NCI-H460 (cell line): ENCODE data around the gene NET1. TPM values are rescaled to one million over a fixed set of nuclear protein-coding genes. Genes with fewer than 3 reads are reported as not detected.

Experiments used
- DNase-seq: peaks from one replicate; pipeline ENCODE4 v3.0.0-alpha.2; 2016; ENCODE audit warnings: low read depth; ENCODE audit errors: extremely low read depth
- total RNA-seq: library from RNA; depleted of rRNA; stranded (reverse); fragments of >200 nt; shearing (Covaris generic); gene quantifications from 2 replicates; pipeline ENCODE4 v1.2.3, GENCODE V29; 2014

NET1 gene
- total RNA-seq, 1 experiment from 2014 or later, result 40.4 TPM

- no peak for DNase-seq
These were observed 28.7 kb downstream of the NET1 start for GRCh38 chr10:5441106-5441505.

- peak; percentile 40 for DNase-seq
These were observed 30.0 kb downstream of the NET1 start for GRCh38 chr10:5442065-5442989.

DNA sequence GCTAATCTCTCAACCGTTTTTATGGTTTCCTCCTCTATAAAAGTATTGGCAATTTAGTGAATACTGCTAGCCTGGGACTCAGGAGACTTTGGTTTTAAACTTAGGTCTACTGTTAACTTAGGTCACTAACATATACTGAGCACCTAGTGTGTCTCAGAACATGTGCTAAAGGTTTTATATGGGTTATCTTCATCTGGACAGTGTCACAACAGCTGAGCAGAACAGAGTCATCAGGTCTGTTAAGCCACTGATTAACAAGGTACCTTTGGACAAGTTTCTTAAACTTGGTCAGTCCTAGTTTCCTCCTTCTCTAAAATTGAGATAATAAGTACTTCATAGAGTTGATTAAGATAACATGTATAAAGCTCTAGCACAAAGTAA is 30.6 kb downstream of the NET1 start:
- DNase-seq, result no peak

- no peak for DNase-seq
These were observed 31.1 kb downstream of the NET1 start for GRCh38 chr10:5443429-5443828.

DNA sequence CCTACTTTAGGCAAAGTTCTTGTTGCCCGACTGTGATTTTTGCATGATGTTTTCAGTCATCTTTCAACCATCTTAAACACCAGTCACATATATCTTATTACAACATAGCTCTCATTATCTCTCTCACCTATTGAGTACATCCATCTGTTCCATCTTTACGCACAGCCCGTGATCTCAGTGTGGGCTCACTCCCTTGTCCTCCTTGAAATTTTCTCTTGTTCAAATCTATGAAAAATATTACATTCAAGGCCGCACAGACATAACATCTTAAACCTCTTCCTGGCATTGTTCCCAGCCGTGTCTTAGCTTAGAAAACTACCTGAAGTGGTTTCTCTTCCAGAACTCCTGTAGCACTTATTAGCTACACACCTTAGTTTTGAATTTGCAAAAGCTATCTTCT is 32.6 kb downstream of the NET1 start:
- DNase-seq, result no peak

GRCh38 chr10:5446390-5446926 is 34.1 kb downstream of the NET1 start:
- peak; percentile 80 for DNase-seq

GRCh38 chr10:5447056-5447455 is 34.7 kb downstream of the NET1 start:
- no peak for DNase-seq

GRCh38 chr10:5447611-5448071 is 35.3 kb downstream of the NET1 start:
- no peak for DNase-seq

DNA sequence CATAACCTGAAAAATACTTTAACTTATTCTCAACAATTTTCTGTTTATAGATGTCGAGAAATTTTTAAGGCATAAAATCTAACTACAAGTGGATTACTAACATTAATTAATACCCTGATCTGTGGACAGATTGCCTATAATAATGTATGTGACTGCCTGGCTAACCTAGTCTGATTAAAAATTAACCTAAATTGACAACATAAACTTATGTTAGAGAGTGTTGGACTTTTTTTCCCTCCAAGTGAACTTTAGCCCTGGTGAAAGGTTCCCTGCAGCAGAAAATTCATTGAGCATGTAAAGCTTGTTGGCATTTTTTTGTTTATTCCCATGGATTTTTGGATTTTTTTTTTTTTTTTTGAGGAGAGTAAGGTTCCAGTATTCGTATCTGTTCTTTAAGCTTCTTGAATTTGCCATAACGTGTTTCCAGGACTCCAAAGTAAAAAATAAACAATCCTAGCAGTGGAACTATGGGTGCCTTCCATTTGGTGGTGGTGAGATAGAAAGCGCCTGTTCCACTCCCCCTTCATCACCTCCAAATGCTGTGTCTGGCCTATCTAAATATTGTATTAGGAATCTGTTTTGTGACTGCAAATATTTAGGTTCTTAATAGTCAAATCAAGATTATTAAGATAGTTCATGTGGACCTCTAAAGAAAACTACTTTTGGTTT is 36.1 kb downstream of the NET1 start:
- DNase-seq, result no peak

DNA sequence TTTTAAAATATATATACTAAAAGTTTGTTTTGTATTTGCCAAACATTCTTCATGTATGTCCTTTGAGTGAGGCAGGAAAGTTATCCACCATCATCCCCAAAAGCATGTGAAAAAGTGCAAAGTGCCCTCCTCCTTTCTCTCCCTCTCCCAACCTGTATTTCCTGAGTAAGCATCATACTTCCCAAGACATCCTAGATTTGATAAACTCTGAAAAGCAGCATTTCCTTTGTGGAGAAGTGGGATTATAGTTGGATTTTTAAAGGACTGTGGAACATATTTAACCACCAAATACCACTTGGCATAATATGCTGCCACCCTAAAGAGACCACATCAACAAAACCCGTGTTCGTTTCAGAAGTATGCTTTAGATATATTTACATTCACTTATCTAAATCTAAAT is 36.9 kb downstream of the NET1 start:
- no peak for DNase-seq

DNA sequence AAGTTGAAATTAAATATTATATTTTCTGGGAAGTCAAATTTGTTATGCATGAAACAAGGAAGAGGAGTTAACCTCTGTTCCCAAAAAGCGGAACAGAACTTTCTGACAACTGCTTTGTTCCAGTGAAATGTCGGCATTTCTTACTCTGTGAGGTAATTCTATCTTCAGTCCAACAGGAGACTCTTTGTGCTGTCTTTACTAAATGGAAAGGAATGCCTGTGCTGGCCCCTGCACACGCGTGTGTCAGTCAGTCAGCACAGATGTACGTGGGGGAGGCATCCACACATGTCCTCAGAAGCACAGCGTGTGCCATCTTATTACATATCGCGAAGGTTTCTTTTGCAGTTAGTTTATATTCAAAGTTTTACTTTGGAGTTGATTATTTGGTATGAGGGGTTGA is 37.5 kb downstream of the NET1 start:
- no peak for DNase-seq

GRCh38 chr10:5450605-5451384 is 38.4 kb downstream of the NET1 start:
- no peak for DNase-seq

GRCh38 chr10:5453749-5454489 is 41.6 kb downstream of the NET1 start:
- no peak for DNase-seq

- DNase-seq, result no peak
These were observed 44.2 kb downstream of the NET1 start for GRCh38 chr10:5456563-5456962.

GRCh38 chr10:5457741-5458140 is 45.4 kb downstream of the NET1 start:
- no peak for DNase-seq

GRCh38 chr10:5458425-5458824 is 46.1 kb downstream of the NET1 start:
- no peak for DNase-seq

DNA sequence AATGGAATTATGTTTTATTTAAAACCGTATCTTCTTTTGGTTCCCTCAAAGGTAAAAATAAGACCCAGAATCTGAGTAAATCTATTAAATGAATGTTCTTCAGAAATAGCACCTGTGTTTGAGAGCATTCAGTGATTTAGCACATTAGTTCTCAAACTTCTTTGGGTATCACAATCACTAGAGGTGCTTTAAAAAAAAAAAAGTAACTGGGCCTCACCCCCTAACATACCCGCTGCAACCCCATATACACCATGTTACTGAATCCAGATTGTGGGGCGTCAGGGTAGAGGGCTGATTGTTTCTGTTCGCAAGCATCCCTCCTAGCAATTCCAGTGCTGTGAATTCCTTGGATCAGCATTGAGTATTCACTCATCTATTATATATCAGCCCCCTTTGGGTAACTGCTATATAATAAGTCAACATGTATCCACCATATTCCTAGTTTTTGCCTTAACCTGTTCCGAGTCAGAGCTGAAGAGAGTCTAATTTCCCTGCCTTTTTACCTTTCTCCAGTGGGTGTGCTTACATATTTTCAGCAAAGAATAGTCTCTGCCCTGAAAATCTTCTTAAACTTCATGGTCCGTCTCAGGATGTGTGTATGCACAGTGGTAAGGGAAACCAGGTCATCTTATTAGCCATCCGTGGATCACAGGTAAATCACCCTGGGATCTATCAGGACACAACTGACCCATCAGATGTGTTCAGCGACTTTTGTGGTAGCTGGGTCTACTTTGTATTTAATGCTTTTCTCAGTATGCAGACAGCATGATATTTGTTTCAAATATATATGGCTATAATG is 46.8 kb downstream of the NET1 start:
- DNase-seq, result no peak

DNA sequence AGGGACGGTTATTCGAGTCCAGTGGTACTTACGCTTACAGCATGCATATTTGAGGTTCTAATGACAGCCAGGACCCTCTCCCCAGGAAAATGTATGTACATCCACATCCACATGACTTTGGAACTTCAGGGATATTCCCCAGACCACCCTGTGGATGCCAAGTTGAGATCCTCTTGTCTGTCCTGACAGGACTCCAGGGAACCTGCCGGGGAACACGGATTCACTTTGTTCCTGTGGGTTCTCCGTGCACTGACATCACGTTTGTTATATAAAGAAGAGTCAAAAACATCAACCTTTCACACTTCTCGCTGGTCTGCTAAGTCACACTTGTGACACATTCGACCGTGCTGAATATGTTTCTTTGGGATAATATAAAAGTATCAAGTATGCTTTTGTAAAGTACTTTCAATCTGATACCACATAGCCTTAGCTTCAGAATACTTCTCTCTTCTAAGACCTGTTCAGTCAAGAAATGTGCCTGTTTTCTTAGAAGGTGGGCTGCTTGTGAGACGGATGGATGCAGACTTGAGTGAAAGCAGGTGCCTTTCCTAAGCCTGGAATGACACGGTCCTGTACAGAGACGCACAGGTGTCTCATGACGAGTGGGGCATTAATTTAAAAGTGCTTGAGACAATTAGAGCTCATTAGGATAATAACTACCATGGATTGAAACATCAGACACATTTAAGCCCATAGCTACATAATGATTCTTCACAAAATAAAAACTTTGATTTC is 48.3 kb downstream of the NET1 start:
- no peak for DNase-seq

DNA sequence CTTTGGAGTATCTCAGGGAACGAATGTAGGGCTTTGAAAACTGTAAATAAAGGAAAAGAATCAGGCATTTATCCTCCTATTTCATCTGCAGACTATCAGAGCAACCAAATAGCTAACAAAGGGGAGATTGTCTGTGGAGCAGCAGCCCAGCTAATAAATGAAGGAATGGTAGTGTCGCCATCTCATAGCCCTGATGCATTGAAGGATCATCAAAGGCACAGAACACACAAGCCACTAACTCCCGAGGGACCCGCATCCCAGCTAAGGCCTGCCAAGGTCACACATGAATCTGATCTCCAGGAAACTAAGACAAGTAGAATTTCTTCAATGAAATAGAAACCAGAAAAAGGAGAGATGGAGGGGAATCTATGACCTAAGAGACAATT is 48.8 kb downstream of the NET1 start:
- DNase-seq, result no peak
